ENCODE results near the gene NOMO2.
"Not testable (repeated sequence)": the region's sequence is repeated elsewhere in the genome, so short reads cannot be mapped to it uniquely, and the experiment has no call there.

NOMO2 gene

GRCh38 chr16:18570529-18571306 is 8.8 kb upstream of the NOMO2 start:
- not testable (repeated sequence) for H3K4me1 ChIP-seq (ENCODE audit: control insufficient read depth in 1 of 2, insufficient read depth in 1 of 2, low read depth in 1 of 2, low read length in 1 of 2); H3K27ac ChIP-seq; H3K4me3 ChIP-seq (ENCODE audit: low read depth in 1 of 2, low read length in 1 of 2); H3K9me3 ChIP-seq; H3K36me3 ChIP-seq; H3K27me3 ChIP-seq

GRCh38 chr16:18560416-18561220 is 1.3 kb downstream of the NOMO2 start:
- not testable (repeated sequence) for H3K27ac ChIP-seq; H3K4me1 ChIP-seq (ENCODE audit: control insufficient read depth in 1 of 2, insufficient read depth in 1 of 2, low read depth in 1 of 2, low read length in 1 of 2); H3K9me3 ChIP-seq; H3K27me3 ChIP-seq; H3K36me3 ChIP-seq
- H3K4me3 ChIP-seq (ENCODE audit: low read depth in 1 of 2, low read length in 1 of 2): peak overlapping the region in 1 of 2 experiments; percentile 17

- not testable (repeated sequence) for H3K4me3 ChIP-seq (ENCODE audit: low read depth in 1 of 2, low read length in 1 of 2); H3K27ac ChIP-seq; H3K9me3 ChIP-seq; H3K27me3 ChIP-seq; H3K36me3 ChIP-seq; H3K4me1 ChIP-seq (ENCODE audit: control insufficient read depth in 1 of 2, insufficient read depth in 1 of 2, low read depth in 1 of 2, low read length in 1 of 2)
These were observed 8.2 kb downstream of the NOMO2 start for GRCh38 chr16:18553671-18554070.

- not testable (repeated sequence) for H3K9me3 ChIP-seq; H3K27ac ChIP-seq; H3K4me3 ChIP-seq (ENCODE audit: low read depth in 1 of 2, low read length in 1 of 2); H3K27me3 ChIP-seq; H3K36me3 ChIP-seq; H3K4me1 ChIP-seq (ENCODE audit: control insufficient read depth in 1 of 2, insufficient read depth in 1 of 2, low read depth in 1 of 2, low read length in 1 of 2)
These were observed 14.5 kb downstream of the NOMO2 start for GRCh38 chr16:18547382-18547781.

- H3K9me3 ChIP-seq; H3K36me3 ChIP-seq; H3K4me3 ChIP-seq (ENCODE audit: low read depth in 1 of 2, low read length in 1 of 2); H3K27ac ChIP-seq; H3K27me3 ChIP-seq; H3K4me1 ChIP-seq (ENCODE audit: control insufficient read depth in 1 of 2, insufficient read depth in 1 of 2, low read depth in 1 of 2, low read length in 1 of 2): not testable (repeated sequence)
These were observed 15.0 kb downstream of the NOMO2 start for GRCh38 chr16:18546853-18547252.

- not testable (repeated sequence) for H3K36me3 ChIP-seq; H3K27me3 ChIP-seq; H3K4me1 ChIP-seq (ENCODE audit: control insufficient read depth in 1 of 2, insufficient read depth in 1 of 2, low read depth in 1 of 2, low read length in 1 of 2); H3K4me3 ChIP-seq (ENCODE audit: low read depth in 1 of 2, low read length in 1 of 2); H3K27ac ChIP-seq; H3K9me3 ChIP-seq
These were observed 17.4 kb downstream of the NOMO2 start for GRCh38 chr16:18544232-18545081.

GRCh38 chr16:18541912-18542311 is 20.0 kb downstream of the NOMO2 start:
- not testable (repeated sequence) for H3K4me3 ChIP-seq (ENCODE audit: low read depth in 1 of 2, low read length in 1 of 2); H3K9me3 ChIP-seq; H3K36me3 ChIP-seq; H3K4me1 ChIP-seq (ENCODE audit: control insufficient read depth in 1 of 2, insufficient read depth in 1 of 2, low read depth in 1 of 2, low read length in 1 of 2); H3K27me3 ChIP-seq; H3K27ac ChIP-seq

- H3K9me3 ChIP-seq; H3K4me3 ChIP-seq (ENCODE audit: low read depth in 1 of 2, low read length in 1 of 2); H3K4me1 ChIP-seq (ENCODE audit: control insufficient read depth in 1 of 2, insufficient read depth in 1 of 2, low read depth in 1 of 2, low read length in 1 of 2); H3K27ac ChIP-seq; H3K27me3 ChIP-seq: not testable (repeated sequence)
- H3K36me3 ChIP-seq: peaks cover 13% of the 10 kb centered on the region
These were observed 24.9 kb downstream of the NOMO2 start for GRCh38 chr16:18537004-18537403.

GRCh38 chr16:18535519-18536168 is 26.3 kb downstream of the NOMO2 start:
- not testable (repeated sequence) for H3K27me3 ChIP-seq; H3K4me3 ChIP-seq (ENCODE audit: low read depth in 1 of 2, low read length in 1 of 2); H3K9me3 ChIP-seq; H3K4me1 ChIP-seq (ENCODE audit: control insufficient read depth in 1 of 2, insufficient read depth in 1 of 2, low read depth in 1 of 2, low read length in 1 of 2); H3K27ac ChIP-seq
- H3K36me3 ChIP-seq: peaks cover 13% of the 10 kb centered on the region

GRCh38 chr16:18534308-18534707 is 27.6 kb downstream of the NOMO2 start:
- H3K36me3 ChIP-seq: peaks cover 13% of the 10 kb centered on the region
- not testable (repeated sequence) for H3K4me1 ChIP-seq (ENCODE audit: control insufficient read depth in 1 of 2, insufficient read depth in 1 of 2, low read depth in 1 of 2, low read length in 1 of 2); H3K4me3 ChIP-seq (ENCODE audit: low read depth in 1 of 2, low read length in 1 of 2); H3K9me3 ChIP-seq; H3K27ac ChIP-seq; H3K27me3 ChIP-seq

- peaks cover 22% of the 10 kb centered on the region for H3K36me3 ChIP-seq
- not testable (repeated sequence) for H3K4me1 ChIP-seq (ENCODE audit: control insufficient read depth in 1 of 2, insufficient read depth in 1 of 2, low read depth in 1 of 2, low read length in 1 of 2); H3K9me3 ChIP-seq; H3K4me3 ChIP-seq (ENCODE audit: low read depth in 1 of 2, low read length in 1 of 2); H3K27me3 ChIP-seq; H3K27ac ChIP-seq
These were observed 30.6 kb downstream of the NOMO2 start for GRCh38 chr16:18531323-18531722.

- H3K9me3 ChIP-seq; H3K27ac ChIP-seq; H3K4me3 ChIP-seq (ENCODE audit: low read depth in 1 of 2, low read length in 1 of 2); H3K4me1 ChIP-seq (ENCODE audit: control insufficient read depth in 1 of 2, insufficient read depth in 1 of 2, low read depth in 1 of 2, low read length in 1 of 2); H3K27me3 ChIP-seq: not testable (repeated sequence)
- peaks cover 16% of the 10 kb centered on the region for H3K36me3 ChIP-seq
These were observed 31.6 kb downstream of the NOMO2 start for GRCh38 chr16:18530329-18530728.

GRCh38 chr16:18526547-18526946 is 35.4 kb downstream of the NOMO2 start:
- H3K27me3 ChIP-seq; H3K4me3 ChIP-seq (ENCODE audit: low read depth in 1 of 2, low read length in 1 of 2); H3K4me1 ChIP-seq (ENCODE audit: control insufficient read depth in 1 of 2, insufficient read depth in 1 of 2, low read depth in 1 of 2, low read length in 1 of 2); H3K9me3 ChIP-seq; H3K27ac ChIP-seq: not testable (repeated sequence)
- H3K36me3 ChIP-seq: peaks cover 15% of the 10 kb centered on the region

Data from neutrophil (primary cell).